H1 (cell line): ENCODE data around the gene ACO1. TPM values are rescaled to one million over a fixed set of nuclear protein-coding genes. Genes with fewer than 3 reads are reported as not detected.

Source experiments
- CTCF ChIA-PET: fragments of 300-600 bp; sonication (Branson Sonifier 250); formaldehyde crosslinking; loops from one replicate; lab custom pipeline; 2021; ENCODE audit not compliant: partially characterized antibody; lab: Charles Lee
- POLR2A ChIA-PET: fragments of 300-600 bp; sonication (Branson Sonifier 250); formaldehyde crosslinking; loops from one replicate; lab custom pipeline; 2021; ENCODE audit warnings: inconsistent platforms; ENCODE audit not compliant: partially characterized antibody; lab: Charles Lee
- DNase-seq, 2 experiments: peaks; one replicate each; pipeline versions ENCODE4 v3.0.0 to v3.0.0-alpha.2; 2010 to 2022; ENCODE audit warnings: low spot score in 2 of 2, low read depth in 1 of 2, mixed read lengths in 1 of 2
- FAIRE-seq: peaks from 2 replicates; lab custom pipeline; 2011; peaks lifted over from hg19 to GRCh38; lab: Jason Lieb, UNC
- H2AFZ ChIP-seq: 2 replicates; pipeline ENCODE4 v1.8.1; 2012; ENCODE audit warnings: low read length, inconsistent platforms
- H2AK5ac ChIP-seq: 2 replicates; pipeline ENCODE4 v1.6.1; 2013; ENCODE audit warnings: low read depth, low read length
- H2BK120ac ChIP-seq: replicated peaks from 2 replicates; pipeline ENCODE3; 2013; ENCODE audit warnings: low read depth, low read length, inconsistent platforms
- H2BK12ac ChIP-seq: 2 replicates; pipeline ENCODE4 v1.6.1; 2013; ENCODE audit warnings: low read depth, low read length
- H2BK15ac ChIP-seq: 2 replicates; pipeline ENCODE4 v1.6.1; 2013; ENCODE audit warnings: low read length
- H2BK20ac ChIP-seq: 2 replicates; pipeline ENCODE4 v1.6.1; 2013; ENCODE audit warnings: low read length
- H2BK5ac ChIP-seq: 2 replicates; pipeline ENCODE4 v1.6.1; 2013; ENCODE audit warnings: low read depth, low read length
- H3K14ac ChIP-seq: 2 replicates; pipeline ENCODE4 v1.6.1; 2013; ENCODE audit warnings: inconsistent platforms; ENCODE audit not compliant: insufficient read length
- H3K18ac ChIP-seq: 2 replicates; pipeline ENCODE4 v1.6.1; 2013; ENCODE audit warnings: low read length; ENCODE audit errors: extremely low read depth
- H3K23ac ChIP-seq: 2 replicates; pipeline ENCODE4 v1.6.1; 2013; ENCODE audit warnings: inconsistent platforms; ENCODE audit not compliant: insufficient read length
- H3K23me2 ChIP-seq: 2 replicates; pipeline ENCODE4 v1.6.1; 2013; ENCODE audit warnings: low read depth, low read length
- H3K27ac ChIP-seq: 2 replicates; pipeline ENCODE4 v1.6.1; 2011; ENCODE audit warnings: low read depth, low read length, inconsistent platforms
- H3K27me3 ChIP-seq, 4 experiments: replicated peaks in 1 of 4; 1 replicate in 1 of 4; 2 replicates in 3 of 4; pipeline versions ENCODE4 v1.6.1 to v1.8.1; 2011 to 2013; ENCODE audit warnings: low read length in 3 of 4, mild to moderate bottlenecking in 3 of 4, inconsistent platforms in 2 of 4, mixed read lengths in 2 of 4, moderate library complexity in 1 of 4; ENCODE audit not compliant: control insufficient read depth in 3 of 4, insufficient read depth in 3 of 4; ENCODE audit errors: extremely low read depth in 1 of 4
- H3K36me3 ChIP-seq, 4 experiments: 2 replicates each; pipeline versions ENCODE4 v1.6.1 to v1.8.1; 2011 to 2013; ENCODE audit warnings: mild to moderate bottlenecking in 4 of 4, low read length in 3 of 4, moderate library complexity in 2 of 4, control low read depth in 1 of 4, inconsistent platforms in 1 of 4; ENCODE audit not compliant: insufficient read depth in 4 of 4, control insufficient read depth in 2 of 4
- H3K4ac ChIP-seq: replicated peaks from 2 replicates; pipeline ENCODE3; 2013; ENCODE audit warnings: low read length, low read depth, mixed read lengths, inconsistent platforms; ENCODE audit not compliant: insufficient read length
- H3K4me1 ChIP-seq, 4 experiments: replicated peaks in 1 of 4; 1 replicate in 1 of 4; 2 replicates in 3 of 4; pipeline versions ENCODE4 v1.6.1 to v1.8.1; 2011 to 2013; ENCODE audit warnings: low read length in 3 of 4, inconsistent platforms in 2 of 4, mixed read lengths in 1 of 4; ENCODE audit not compliant: insufficient read depth in 4 of 4, control insufficient read depth in 3 of 4
- H3K4me2 ChIP-seq, 2 experiments: 2 replicates each; pipeline versions ENCODE4 v1.6.1 to v1.8.1; 2011 to 2013; ENCODE audit warnings: low read depth in 2 of 2, low read length in 2 of 2, control low read depth in 1 of 2, inconsistent platforms in 1 of 2, mild to moderate bottlenecking in 1 of 2; ENCODE audit not compliant: insufficient read depth in 1 of 2
- H3K4me3 ChIP-seq, 4 experiments: fragments of 200-600, 300-600 bp in 1 of 4; sonication (generic), shearing (Covaris generic), sonication (Bioruptor Twin) in 1 of 4; 2 replicates each; pipeline versions ENCODE4 v1.5.1 to v1.8.1; 2011 to 2016; ENCODE audit warnings: low read length in 4 of 4, low read depth in 3 of 4, control low read depth in 2 of 4, inconsistent platforms in 2 of 4, mild to moderate bottlenecking in 2 of 4, mixed read lengths in 1 of 4, moderate library complexity in 1 of 4; ENCODE audit not compliant: insufficient read depth in 2 of 4; ENCODE audit errors: extremely low read depth in 1 of 4
- H3K56ac ChIP-seq: replicated peaks from 2 replicates; pipeline ENCODE3; 2013; ENCODE audit warnings: low read depth, mild to moderate bottlenecking, mixed read lengths, low read length, inconsistent platforms; ENCODE audit not compliant: insufficient read length
- H3K79me1 ChIP-seq: 2 replicates; pipeline ENCODE4 v1.6.1; 2013; ENCODE audit warnings: low read depth, low read length, control low read depth
- H3K79me2 ChIP-seq, 2 experiments: 2 replicates each; pipeline versions ENCODE4 v1.6.1 to v1.8.1; 2012 to 2013; ENCODE audit warnings: low read length in 2 of 2, mild to moderate bottlenecking in 2 of 2, inconsistent platforms in 1 of 2; ENCODE audit not compliant: insufficient read depth in 2 of 2, control insufficient read depth in 1 of 2
- H3K9ac ChIP-seq, 4 experiments: replicated peaks in 1 of 4; 1 replicate in 1 of 4; 2 replicates in 3 of 4; pipeline versions ENCODE4 v1.6.1 to v1.8.1; 2011 to 2013; ENCODE audit warnings: low read depth in 3 of 4, low read length in 3 of 4, control low read depth in 2 of 4, mild to moderate bottlenecking in 2 of 4, moderate library complexity in 2 of 4, inconsistent platforms in 1 of 4; ENCODE audit errors: extremely low read depth in 1 of 4
- H3K9me3 ChIP-seq, 2 experiments: 2 replicates each; pipeline versions ENCODE4 v1.6.1 to v1.8.1; 2012 to 2013; ENCODE audit warnings: mild to moderate bottlenecking in 2 of 2, moderate library complexity in 2 of 2, control low read depth in 1 of 2, inconsistent platforms in 1 of 2, low read depth in 1 of 2, low read length in 1 of 2, mixed read lengths in 1 of 2; ENCODE audit not compliant: insufficient read depth in 2 of 2
- H4K20me1 ChIP-seq, 2 experiments: replicated peaks in 1 of 2; 2 replicates each; pipeline versions ENCODE3 to v1.8.1; 2011 to 2013; ENCODE audit warnings: inconsistent platforms in 2 of 2, low read length in 2 of 2, mild to moderate bottlenecking in 1 of 2; ENCODE audit not compliant: insufficient read depth in 2 of 2, control insufficient read depth in 1 of 2
- H4K5ac ChIP-seq: 2 replicates; pipeline ENCODE4 v1.6.1; 2013; ENCODE audit warnings: low read length, low read depth, mixed read lengths, inconsistent platforms; ENCODE audit not compliant: insufficient read length
- H4K8ac ChIP-seq: 2 replicates; pipeline ENCODE4 v1.8.0; 2013; ENCODE audit warnings: mild to moderate bottlenecking, moderate library complexity, low read length, inconsistent platforms; ENCODE audit not compliant: insufficient read depth; ENCODE audit errors: extremely low read depth
- H4K91ac ChIP-seq: replicated peaks from 2 replicates; pipeline ENCODE3; 2013; ENCODE audit warnings: low read length, mixed read lengths, inconsistent platforms; ENCODE audit not compliant: insufficient read length
- WGBS, 2 experiments: shearing (Covaris generic) in 1 of 2; methylation state at CpG; one replicate each; pipeline versions ENCODE4 v1.1.6 to v1.1.7; 2013 to 2015; ENCODE audit warnings: low lambda C conversion rate in 2 of 2, mixed read lengths in 2 of 2, inconsistent platforms in 1 of 2, low coverage in 1 of 2, missing lambda C conversion rate in 1 of 2; ENCODE audit not compliant: insufficient replicate concordance in 2 of 2, insufficient coverage in 1 of 2, insufficient read length in 1 of 2; ENCODE audit errors: extremely low coverage in 1 of 2, missing lambda C conversion rate in 1 of 2; 5-methylcytosine and 5-hydroxymethylcytosine counted together
- polyA plus RNA-seq, 7 experiments: library from polyadenylated mRNA; depleted of rRNA in 3 of 7; stranded (reverse) in 5 of 7; unstranded in 2 of 7; fragments of >200 nt in 5 of 7; fragments of 200-250 nt in 2 of 7; gene quantifications; 1 replicate in 5 of 7; 2 replicates in 1 of 7; 4 replicates in 1 of 7; pipeline versions ENCODE4 v1.2.1 to v1.2.3, GENCODE V29; 2011 to 2013; ENCODE audit warnings: missing spikeins in 2 of 7, mixed read lengths in 2 of 7
- total RNA-seq: library from RNA; stranded (reverse); fragmentation: NEBNext Ultra II Directional; extraction: Animal tissue kit (Norgen Biotek cat#: 25700); gene quantifications from 2 replicates; pipeline ENCODE4 v1.2.1, GENCODE V29; 2021

ACO1 gene
- total and polyA plus RNA-seq, 2 of the 8 experiments (the other 6 are each of a cell fraction or from before 2014, with no cell fraction given), result 39.3 to 49.8 TPM

DNA sequence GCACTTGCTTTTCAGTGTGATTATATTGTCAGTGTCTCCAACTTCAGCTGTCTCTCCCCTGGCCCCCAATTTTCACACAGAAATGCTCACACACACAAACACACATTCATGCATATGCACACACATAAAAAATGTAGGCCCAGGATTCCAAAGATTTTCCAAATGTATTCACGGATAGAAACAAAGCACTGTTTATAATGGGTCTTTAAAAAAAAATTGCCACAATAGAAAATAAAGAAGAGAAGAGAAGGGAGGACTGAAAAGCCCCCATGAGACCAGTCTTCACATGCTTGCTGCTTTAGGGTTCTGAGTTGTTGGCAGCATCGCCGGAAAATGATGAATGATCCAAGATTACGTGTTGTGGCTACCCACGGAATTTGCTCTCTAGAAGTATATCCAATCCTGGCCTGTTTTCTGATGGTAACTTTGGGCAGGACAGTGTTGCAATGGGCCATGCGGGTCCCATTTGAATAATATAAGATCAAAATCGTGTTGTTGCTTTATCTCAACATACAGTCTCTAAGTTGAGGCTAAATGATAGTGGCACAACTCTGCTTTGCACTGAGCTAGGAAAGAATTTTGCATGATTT, 36.2 kb upstream of the ACO1 start:
- H3K56ac ChIP-seq, result no peak overlapping the region
- peak overlapping the region; percentile 35 for H4K91ac ChIP-seq
- no peak overlapping the region for H4K8ac ChIP-seq
- no peak overlapping the region for H2AK5ac ChIP-seq
- H2BK15ac ChIP-seq, result no peak overlapping the region
- no peak overlapping the region for H3K23ac ChIP-seq
- no peaks in the 10 kb centered on the region for H3K79me2 ChIP-seq
- no peak for DNase-seq
- H2BK12ac ChIP-seq, result peak overlapping the region; percentile 30; the same call in 1 of the 2 replicates
- no peak overlapping the region for H3K14ac ChIP-seq
- peak overlapping the region; percentile 76; the same call in 1 of the 2 replicates for H2BK20ac ChIP-seq
- H3K23me2 ChIP-seq, result peaks cover 2% of the 10 kb centered on the region; the same call in 1 of the 2 replicates
- WGBS, 2 experiments, result 88% methylated on average over 7 of the region's 7 CpGs; no CpG with 5 or more reads in 1 of the 2 experiments
- H3K9ac ChIP-seq, result no peak overlapping the region
- CTCF ChIA-PET, result interaction anchor here (4.1 kb wide), 1 partner anchor 84 kb away, joined by 30 read pairs; no protein-coding TSS in a partner anchor
- H3K27ac ChIP-seq, result no peak overlapping the region
- H2BK5ac ChIP-seq, result peak overlapping the region; percentile 53; the same call in 1 of the 2 replicates
- H4K20me1 ChIP-seq, result no peaks in the 10 kb centered on the region
- H3K27me3 ChIP-seq, result no peaks in the 10 kb centered on the region
- no peak overlapping the region for H4K5ac ChIP-seq
- no peaks in the 10 kb centered on the region for H3K9me3 ChIP-seq
- H2BK120ac ChIP-seq, result peak overlapping the region; percentile 83
- POLR2A ChIA-PET, result no interaction called here
- H3K18ac ChIP-seq, result no peak overlapping the region
- H3K79me1 ChIP-seq, result no peaks in the 10 kb centered on the region
- H3K4ac ChIP-seq, result no peak overlapping the region
- FAIRE-seq, result no peak
- peaks cover 9 to 29% (median 15%) of the 10 kb centered on the region in 4 experiments for H3K4me1 ChIP-seq
- H3K36me3 ChIP-seq, result no peaks in the 10 kb centered on the region
- no peak overlapping the region for H3K4me3 ChIP-seq
- no peak overlapping the region for H2AFZ ChIP-seq
- H3K4me2 ChIP-seq, result no peak overlapping the region
